Astrocyte (in vitro differentiated cells and primary cell): Measurements from ENCODE around the gene CRACDL. TPM values are rescaled to one million over a fixed set of nuclear protein-coding genes. Genes with fewer than 3 reads are reported as not detected.
A peak's percentile ranks its signal among the peaks of the same experiment; 100 is the strongest.

Experiments used
- DNase-seq: peaks from one replicate; pipeline ENCODE4 v3.0.0-alpha.2; 2010; ENCODE audit warnings: low read depth
- FAIRE-seq: peaks from 2 replicates; lab custom pipeline; 2011; peaks lifted over from hg19 to GRCh38; lab: Jason Lieb, UNC
- H2AFZ ChIP-seq: 2 replicates; pipeline ENCODE4 v1.6.0; 2012; ENCODE audit warnings: low read depth, low read length, inconsistent platforms
- H3K27ac ChIP-seq: 2 replicates; pipeline ENCODE4 v1.5.1; 2011; ENCODE audit warnings: low read depth, low read length, inconsistent platforms
- H3K27me3 ChIP-seq: 2 replicates; pipeline ENCODE4 v1.6.0; 2011; ENCODE audit warnings: low read length, inconsistent platforms; ENCODE audit not compliant: insufficient read depth
- H3K36me3 ChIP-seq: 2 replicates; pipeline ENCODE4 v1.5.1; 2011; ENCODE audit warnings: low read length, inconsistent platforms; ENCODE audit not compliant: insufficient read depth
- H3K4me1 ChIP-seq: 2 replicates; pipeline ENCODE4 v1.5.1; 2011; ENCODE audit warnings: low read length, inconsistent platforms; ENCODE audit not compliant: insufficient read depth
- H3K4me2 ChIP-seq: 2 replicates; pipeline ENCODE4 v1.6.0; 2012; ENCODE audit warnings: low read length, inconsistent platforms
- H3K4me3 ChIP-seq: 2 replicates; pipeline ENCODE4 v1.5.1; 2011; ENCODE audit warnings: low read depth, mild to moderate bottlenecking, low read length, inconsistent platforms; ENCODE audit not compliant: insufficient read depth
- H3K79me2 ChIP-seq: 2 replicates; pipeline ENCODE4 v1.6.0; 2012; ENCODE audit warnings: mild to moderate bottlenecking, low read length, inconsistent platforms; ENCODE audit not compliant: insufficient read depth
- H3K9ac ChIP-seq: 2 replicates; pipeline ENCODE4 v1.6.0; 2012; ENCODE audit warnings: mild to moderate bottlenecking, low read length, inconsistent platforms
- H3K9me3 ChIP-seq: 2 replicates; pipeline ENCODE4 v1.5.1; 2012; ENCODE audit warnings: low read depth, mild to moderate bottlenecking, low read length, inconsistent platforms; ENCODE audit not compliant: insufficient read depth
- H4K20me1 ChIP-seq: 2 replicates; pipeline ENCODE4 v1.6.0; 2012; ENCODE audit warnings: low read length, inconsistent platforms; ENCODE audit not compliant: insufficient read depth
- H3K27ac Mint-ChIP-seq: one replicate; pipeline ENCODE4 v1.8.0; 2021; ENCODE audit warnings: mild to moderate bottlenecking, mixed read lengths; ENCODE audit not compliant: unreplicated experiment
- H3K27me3 Mint-ChIP-seq: one replicate; pipeline ENCODE4 v1.8.0; 2021; ENCODE audit warnings: low read depth, mixed read lengths; ENCODE audit not compliant: unreplicated experiment
- H3K36me3 Mint-ChIP-seq: one replicate; pipeline ENCODE4 v1.8.0; 2021; ENCODE audit warnings: low read depth, mixed read lengths; ENCODE audit not compliant: unreplicated experiment
- H3K4me1 Mint-ChIP-seq: one replicate; pipeline ENCODE4 v1.8.0; 2021; ENCODE audit warnings: low read depth, mixed read lengths; ENCODE audit not compliant: unreplicated experiment
- H3K4me3 Mint-ChIP-seq: one replicate; pipeline ENCODE4 v1.8.0; 2021; ENCODE audit warnings: mild to moderate bottlenecking, moderate library complexity, mixed read lengths; ENCODE audit not compliant: unreplicated experiment
- H3K9me3 Mint-ChIP-seq: one replicate; pipeline ENCODE4 v1.8.0; 2021; ENCODE audit warnings: mild to moderate bottlenecking, mixed read lengths; ENCODE audit not compliant: unreplicated experiment
- EZH2 ChIP-seq: IDR thresholded peaks from 2 replicates; pipeline ENCODE4 v1.6.1; 2012; ENCODE audit warnings: mild to moderate bottlenecking, low read length, inconsistent platforms; ENCODE audit not compliant: insufficient read depth
- total RNA-seq: library from RNA; stranded (reverse); gene quantifications from 2 replicates; pipeline ENCODE4 v1.2.1, GENCODE V29; 2021
- TF ChIP-seq, protein P1 (sequence below): IDR thresholded peaks from 2 replicates; pipeline ENCODE4 v1.5.1; 2011; ENCODE audit warnings: low read depth, mild to moderate bottlenecking, inconsistent platforms, low read length, moderate library complexity; ENCODE audit not compliant: insufficient read depth

The CRACDL gene
- total RNA-seq, 1 donor from 2014 or later: 1.8 TPM

DNA sequence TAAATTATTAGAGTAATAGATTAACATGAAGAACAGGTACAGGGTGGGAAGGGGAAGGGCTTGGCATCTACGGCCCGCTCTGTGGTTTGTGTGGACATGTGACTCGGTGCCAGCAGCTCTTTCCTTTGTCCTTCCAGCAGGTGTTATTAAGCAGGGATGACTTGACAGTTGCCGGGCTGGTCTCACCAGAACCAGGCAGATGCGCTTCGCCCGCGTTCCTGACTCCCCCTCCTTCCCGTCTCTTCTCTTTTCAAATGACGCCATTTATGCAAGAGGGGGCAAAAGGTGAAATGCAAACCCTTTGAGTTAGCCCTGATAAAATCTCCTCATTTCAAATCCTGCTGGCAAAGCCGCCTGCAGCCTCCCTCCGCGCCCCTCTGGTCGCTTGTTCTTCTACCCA, 166.2 kb downstream of the CRACDL start:
- DNase-seq (no peak), FAIRE-seq (no peak)
- Mint-ChIP-seq H3K9me3 (peaks cover 9% of the 10 kb centered on the region), H3K36me3 (no peaks in the 10 kb centered on the region), H3K27ac (no peak overlapping the region), H3K4me1 (peaks cover 14% of the 10 kb centered on the region), H3K27me3 (peaks cover 19% of the 10 kb centered on the region), H3K4me3 (no peak overlapping the region)
- TF ChIP-seq, protein P1, sequence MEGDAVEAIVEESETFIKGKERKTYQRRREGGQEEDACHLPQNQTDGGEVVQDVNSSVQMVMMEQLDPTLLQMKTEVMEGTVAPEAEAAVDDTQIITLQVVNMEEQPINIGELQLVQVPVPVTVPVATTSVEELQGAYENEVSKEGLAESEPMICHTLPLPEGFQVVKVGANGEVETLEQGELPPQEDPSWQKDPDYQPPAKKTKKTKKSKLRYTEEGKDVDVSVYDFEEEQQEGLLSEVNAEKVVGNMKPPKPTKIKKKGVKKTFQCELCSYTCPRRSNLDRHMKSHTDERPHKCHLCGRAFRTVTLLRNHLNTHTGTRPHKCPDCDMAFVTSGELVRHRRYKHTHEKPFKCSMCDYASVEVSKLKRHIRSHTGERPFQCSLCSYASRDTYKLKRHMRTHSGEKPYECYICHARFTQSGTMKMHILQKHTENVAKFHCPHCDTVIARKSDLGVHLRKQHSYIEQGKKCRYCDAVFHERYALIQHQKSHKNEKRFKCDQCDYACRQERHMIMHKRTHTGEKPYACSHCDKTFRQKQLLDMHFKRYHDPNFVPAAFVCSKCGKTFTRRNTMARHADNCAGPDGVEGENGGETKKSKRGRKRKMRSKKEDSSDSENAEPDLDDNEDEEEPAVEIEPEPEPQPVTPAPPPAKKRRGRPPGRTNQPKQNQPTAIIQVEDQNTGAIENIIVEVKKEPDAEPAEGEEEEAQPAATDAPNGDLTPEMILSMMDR: no peak
- no peak for TF ChIP-seq EZH2
- H3K9ac ChIP-seq: no peak overlapping the region
- H3K4me2 ChIP-seq: no peak overlapping the region
- no peak overlapping the region for H3K27ac ChIP-seq
- no peak overlapping the region for H3K4me3 ChIP-seq
- H3K36me3 ChIP-seq: no peaks in the 10 kb centered on the region
- no peaks in the 10 kb centered on the region for H3K79me2 ChIP-seq
- H3K4me1 ChIP-seq: peaks cover 15% of the 10 kb centered on the region
- H3K27me3 ChIP-seq: no peaks in the 10 kb centered on the region
- no peaks in the 10 kb centered on the region for H4K20me1 ChIP-seq
- H3K9me3 ChIP-seq: no peaks in the 10 kb centered on the region
- H2AFZ ChIP-seq: no peak overlapping the region

DNA sequence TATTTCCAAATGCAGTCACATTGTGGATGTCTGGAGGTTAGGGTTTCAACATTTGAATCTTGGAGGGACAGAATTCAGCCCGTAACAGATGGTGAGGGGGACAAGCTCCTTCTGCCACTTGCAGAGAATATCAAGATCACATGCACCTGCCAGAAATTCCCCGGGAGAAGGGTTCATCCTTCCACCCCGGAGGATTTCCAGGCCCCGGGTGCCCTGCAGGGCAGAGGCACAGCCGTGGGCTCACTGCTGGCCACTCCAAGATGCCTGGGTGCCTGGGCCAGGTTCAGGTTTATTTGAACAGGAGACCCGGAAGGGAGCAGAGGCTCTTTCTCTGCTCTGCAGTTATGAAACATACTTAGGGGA, 166.9 kb downstream of the CRACDL start:
- H3K4me2 ChIP-seq: no peak overlapping the region
- H3K4me3 ChIP-seq: no peak overlapping the region
- no peaks in the 10 kb centered on the region for H3K79me2 ChIP-seq
- no peak overlapping the region for H3K27ac ChIP-seq
- no peak overlapping the region for H3K9ac ChIP-seq
- H3K4me1 ChIP-seq: peaks cover 15% of the 10 kb centered on the region
- Mint-ChIP-seq H3K4me1 (peaks cover 14% of the 10 kb centered on the region), H3K9me3 (peaks cover 9% of the 10 kb centered on the region), H3K27ac (no peak overlapping the region), H3K36me3 (no peaks in the 10 kb centered on the region), H3K4me3 (no peak overlapping the region), H3K27me3 (peaks cover 19% of the 10 kb centered on the region)
- H3K27me3 ChIP-seq: no peaks in the 10 kb centered on the region
- no peaks in the 10 kb centered on the region for H4K20me1 ChIP-seq
- H2AFZ ChIP-seq: no peak overlapping the region
- no peaks in the 10 kb centered on the region for H3K36me3 ChIP-seq
- DNase-seq (no peak), FAIRE-seq (no peak)
- TF ChIP-seq, protein P1: no peak
- TF ChIP-seq EZH2: no peak
- H3K9me3 ChIP-seq: no peaks in the 10 kb centered on the region

DNA sequence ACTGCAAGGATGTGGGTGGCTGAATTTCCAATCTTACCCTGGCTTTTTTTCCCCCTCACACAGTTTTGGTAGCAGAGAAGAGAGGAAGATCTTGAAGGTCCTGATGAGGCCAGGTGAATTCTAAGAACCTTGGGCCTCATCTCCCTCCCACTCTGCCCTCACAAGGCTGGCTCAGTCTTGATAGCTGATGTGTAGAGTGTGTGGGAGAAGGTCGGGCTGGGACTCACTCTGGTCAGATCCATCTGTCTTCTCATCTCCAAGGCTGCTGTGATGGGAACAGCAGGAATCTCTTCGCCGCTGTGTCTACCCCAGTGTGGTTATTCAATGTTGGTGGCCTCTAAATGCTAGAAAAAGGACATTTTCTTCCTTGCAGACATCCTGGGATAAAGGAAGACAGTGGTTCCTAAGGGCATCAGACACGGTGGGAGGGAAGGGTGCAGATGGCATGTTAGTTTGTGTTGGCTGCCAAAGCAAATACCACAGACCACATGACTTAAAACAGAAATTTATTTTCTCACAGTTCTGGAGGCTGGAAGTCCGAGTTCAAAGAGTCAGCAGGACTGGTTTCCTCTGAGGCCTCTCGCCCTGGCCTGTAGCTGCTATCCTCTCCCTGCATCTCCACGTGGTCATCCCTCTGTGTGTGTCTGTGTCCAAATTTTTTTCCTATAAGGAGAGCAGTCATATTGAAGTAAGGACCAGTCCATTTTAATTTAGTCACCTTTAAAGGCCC, 167.5 kb downstream of the CRACDL start:
- Histone ChIP-seq H2AFZ (no peak overlapping the region), H3K9me3 (no peaks in the 10 kb centered on the region), H3K36me3 (no peaks in the 10 kb centered on the region), H3K4me3 (no peak overlapping the region), H3K79me2 (no peaks in the 10 kb centered on the region), H3K27me3 (no peaks in the 10 kb centered on the region), H3K4me1 (peaks cover 15% of the 10 kb centered on the region), H3K27ac (no peak overlapping the region), H3K4me2 (no peak overlapping the region), H4K20me1 (no peaks in the 10 kb centered on the region), H3K9ac (no peak overlapping the region)
- DNase-seq (peak; percentile 54), FAIRE-seq (no peak)
- Mint-ChIP-seq H3K27ac (no peak overlapping the region), H3K9me3 (peaks cover 9% of the 10 kb centered on the region), H3K4me3 (no peak overlapping the region), H3K4me1 (peaks cover 14% of the 10 kb centered on the region), H3K27me3 (peaks cover 19% of the 10 kb centered on the region), H3K36me3 (no peaks in the 10 kb centered on the region)
- TF ChIP-seq, protein P1: no peak
- no peak for TF ChIP-seq EZH2
